ENCODE measurements around the gene SLC39A11.
A peak's percentile ranks its signal among the peaks of the same experiment; 100 is the strongest.
"Not testable (repeated sequence)": the region's sequence is repeated elsewhere in the genome, so short reads cannot be mapped to it uniquely, and the experiment has no call there.

SLC39A11 gene

DNA sequence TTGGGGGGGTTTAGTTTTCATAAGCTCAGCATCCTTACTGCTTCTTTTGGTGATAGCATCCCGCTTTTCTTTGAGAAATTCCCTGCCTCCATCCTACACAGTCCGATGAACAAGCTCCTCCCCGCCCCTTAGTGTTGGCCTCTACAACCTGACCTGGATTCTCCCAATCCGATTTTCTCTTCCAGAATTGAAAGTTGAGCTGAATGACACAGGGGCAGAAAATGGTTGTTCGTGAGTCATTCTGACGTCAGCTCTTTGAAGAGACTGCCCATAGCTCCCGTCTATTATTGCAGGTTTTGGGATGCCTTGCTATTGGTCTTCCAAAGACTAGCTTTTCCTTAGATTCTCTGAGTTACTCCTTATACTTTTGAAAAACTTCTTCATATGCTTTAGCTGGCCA is 279.7 kb downstream of the SLC39A11 start:
- no peak for DNase-seq

DNA sequence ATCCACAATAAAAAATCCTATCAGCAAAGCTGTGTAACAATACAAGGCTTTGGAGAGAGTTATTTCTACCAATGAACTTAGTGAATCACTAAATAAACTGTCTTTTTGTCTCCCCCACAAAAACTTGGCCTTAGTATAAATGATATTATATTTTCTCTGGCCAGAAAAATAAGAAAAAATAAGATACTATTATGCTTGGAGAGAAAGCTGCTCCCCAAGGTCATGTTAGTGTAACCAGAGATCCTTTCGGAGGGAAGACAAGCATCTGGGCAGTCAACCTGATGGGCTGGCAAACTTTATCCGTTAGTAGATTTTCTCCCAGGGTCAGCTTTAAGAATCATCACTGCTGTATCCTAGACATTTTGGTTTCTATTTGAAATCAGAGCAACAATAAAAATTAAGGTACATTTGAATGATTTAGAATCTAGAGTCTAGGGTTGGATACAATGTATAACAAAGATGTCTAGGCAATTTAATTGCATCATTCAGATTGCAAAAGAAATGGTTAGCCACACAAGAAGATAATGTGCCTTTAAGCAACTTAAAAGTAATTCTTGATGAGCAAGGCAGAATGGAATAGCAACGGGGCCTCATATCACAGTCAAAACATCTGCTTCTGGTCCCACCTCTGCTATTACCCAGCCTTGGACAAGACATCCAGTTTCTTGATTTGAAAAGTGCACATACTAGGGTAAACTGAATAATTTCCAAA is 280.4 kb downstream of the SLC39A11 start:
- DNase-seq: no peak

DNA sequence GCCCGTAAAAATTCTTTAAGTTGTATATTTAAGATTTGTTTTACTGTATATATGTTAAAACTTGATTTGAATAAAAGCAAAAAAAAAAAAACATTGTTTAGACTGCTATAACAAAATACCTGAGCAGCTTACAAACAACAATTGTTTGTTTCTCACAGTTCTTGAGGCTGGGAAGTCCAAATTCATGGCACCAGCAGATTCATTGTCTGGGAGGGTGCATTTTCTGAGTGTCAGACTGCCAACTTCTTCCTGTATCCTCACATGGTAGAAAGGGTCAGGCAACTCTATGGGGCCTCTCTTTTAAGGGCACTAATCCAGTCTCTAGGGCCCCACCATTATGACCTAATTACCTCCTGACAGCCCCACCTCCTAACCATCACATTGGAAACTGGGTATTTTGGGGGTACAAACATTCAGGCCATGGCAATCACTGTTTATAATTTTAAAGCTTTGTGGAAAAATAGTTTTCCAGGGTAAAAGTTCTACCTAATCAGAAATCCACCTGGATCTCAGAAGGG is 281.4 kb downstream of the SLC39A11 start:
- no peak for DNase-seq

DNA sequence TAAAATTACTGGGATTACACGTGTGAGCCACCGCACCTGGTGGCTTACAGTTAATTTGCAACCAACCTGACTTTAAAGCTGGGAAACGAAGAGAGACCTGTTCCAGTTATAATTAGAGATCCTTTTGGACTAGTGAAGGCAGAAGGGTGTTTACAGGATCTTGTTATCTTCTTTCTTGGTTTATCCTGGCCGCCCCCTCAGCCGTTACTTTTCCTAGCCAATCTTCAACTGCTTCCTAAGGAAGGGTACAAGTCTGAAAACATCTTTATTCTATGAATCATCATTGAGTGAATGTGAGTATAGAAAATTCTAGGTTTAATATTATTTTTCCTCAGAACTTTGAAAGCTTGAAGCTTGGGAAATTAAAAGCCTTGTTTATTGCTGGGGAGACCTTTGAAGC is 286.5 kb downstream of the SLC39A11 start:
- DNase-seq: no peak

DNA sequence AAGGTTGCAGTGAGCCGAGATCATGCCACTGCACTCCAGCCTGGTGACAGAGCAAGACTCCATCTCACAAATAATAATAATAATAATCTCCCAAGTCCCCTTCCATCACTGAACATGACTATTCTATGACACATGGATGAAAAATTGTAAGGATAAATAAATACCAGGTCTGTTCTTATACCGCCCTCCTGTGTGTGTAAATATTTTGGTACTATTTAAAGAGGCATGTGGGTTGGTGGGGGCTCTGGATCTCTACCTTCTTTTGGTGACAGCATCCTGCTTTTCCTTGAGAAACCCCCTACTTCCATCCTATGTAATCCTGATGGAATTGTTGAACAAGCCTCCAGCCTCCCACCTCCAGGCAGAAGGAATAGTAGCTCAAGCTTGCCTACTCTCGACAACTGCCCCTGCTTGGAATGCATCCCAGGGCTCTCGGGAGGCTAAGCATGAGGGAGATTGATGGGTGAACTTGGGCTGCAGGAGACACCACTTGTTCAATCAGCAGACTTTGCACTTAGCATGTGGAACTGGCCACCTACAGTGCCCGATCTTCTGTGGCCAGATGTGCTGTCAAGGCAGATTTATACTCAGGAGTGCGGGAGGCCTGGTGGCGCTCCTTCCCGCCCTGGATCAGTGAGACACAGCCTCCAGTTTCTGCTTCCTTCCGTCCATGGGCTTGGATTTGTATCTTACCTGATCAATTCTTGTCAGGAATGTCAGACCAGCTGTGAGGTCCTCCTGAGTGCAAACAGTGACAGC is 287.4 kb downstream of the SLC39A11 start:
- DNase-seq: no peak

DNA sequence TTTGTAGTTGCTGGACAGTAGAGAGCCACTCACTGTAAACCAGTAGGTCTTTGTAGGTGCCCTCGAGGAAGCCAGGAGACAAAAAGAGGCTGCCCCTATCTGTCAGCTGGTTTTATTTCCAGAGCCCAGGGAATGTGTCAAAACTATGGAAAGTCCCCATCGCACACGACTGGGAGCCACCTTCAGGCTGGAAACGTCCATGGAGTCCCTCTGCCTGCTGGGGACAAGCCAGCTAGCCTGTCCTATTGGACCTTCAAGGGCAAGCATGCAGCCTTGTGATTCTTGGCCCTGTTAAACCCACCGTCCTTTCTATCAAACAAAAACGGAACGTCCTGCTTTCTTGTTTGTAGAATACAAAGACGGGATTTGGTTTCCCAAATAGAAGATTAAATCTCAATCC is 289.8 kb downstream of the SLC39A11 start:
- DNase-seq: no peak

DNA sequence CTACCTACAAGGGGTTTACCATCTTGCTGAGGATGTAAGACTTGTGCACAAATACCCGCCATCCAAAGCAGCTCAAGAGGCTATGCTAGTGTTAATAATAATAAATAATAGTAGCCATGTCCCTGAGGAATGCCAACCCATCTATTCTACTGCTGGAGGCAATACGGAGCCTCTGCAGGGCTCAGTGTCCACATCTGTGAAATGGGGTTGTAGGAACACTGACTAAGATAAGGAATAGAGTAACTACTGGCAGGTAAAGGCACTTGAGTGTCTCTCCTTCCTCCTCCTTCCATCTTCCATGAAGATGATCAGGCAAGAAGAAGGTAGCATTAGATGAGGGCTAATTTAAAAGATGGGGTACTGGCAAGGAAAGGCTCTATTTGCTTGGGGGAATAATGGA is 295.3 kb downstream of the SLC39A11 start:
- DNase-seq: no peak

DNA sequence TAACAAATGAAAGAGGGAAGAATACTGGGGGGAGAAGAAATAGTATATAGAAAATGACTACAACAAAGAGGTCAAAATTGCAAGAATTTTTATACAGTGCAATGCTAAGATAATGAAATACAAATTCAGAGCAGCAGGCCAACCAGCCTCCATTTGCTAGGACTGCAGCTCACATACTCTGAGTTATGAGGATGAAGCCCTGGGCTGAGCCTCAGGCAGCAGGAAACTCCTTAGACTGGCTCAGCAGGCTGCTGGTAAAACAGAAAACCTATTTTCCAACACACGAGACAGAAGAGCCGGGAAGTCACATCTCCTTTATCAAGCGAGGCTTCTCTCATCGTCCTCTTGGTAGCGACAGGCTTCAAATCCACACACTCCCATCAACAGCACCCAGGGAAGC is 296.5 kb downstream of the SLC39A11 start:
- DNase-seq: no peak

DNA sequence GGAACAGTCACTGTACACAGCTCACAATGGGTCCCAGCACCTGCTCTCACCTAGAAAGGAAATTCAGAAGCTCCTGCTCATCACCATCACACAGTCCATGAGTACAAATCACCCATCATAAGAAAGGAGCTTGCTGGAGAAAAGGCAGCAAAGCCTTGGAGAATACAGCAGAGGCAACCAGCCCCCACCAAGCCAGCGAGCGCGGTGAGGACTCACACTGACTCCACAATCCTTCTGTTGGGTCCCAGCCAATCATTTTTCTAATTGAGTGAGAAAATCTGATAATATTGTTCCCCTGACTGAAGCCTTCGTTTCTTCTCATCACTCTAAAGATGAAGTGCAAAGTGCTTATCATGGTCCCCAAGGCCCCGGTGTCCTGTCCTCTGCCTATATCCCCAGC is 298.3 kb downstream of the SLC39A11 start:
- DNase-seq: no peak

DNA sequence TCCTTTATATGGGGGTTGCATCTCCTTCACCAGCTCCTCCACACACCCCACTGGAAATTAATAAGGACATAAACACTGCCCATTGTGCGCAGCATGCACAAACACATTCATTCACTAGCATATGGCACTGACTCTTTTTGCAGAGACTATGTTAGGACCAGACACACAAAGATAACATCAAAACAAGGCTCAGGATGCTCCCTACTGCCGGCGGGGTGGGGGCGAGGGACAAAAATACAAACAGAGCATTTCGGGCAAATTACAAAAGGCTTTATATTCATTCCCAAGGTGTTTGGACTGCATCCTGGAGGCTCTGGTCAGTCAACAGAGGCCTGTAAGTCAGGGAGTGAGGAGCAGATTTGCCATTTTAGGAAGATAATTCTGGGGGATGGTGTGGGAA is 299.7 kb downstream of the SLC39A11 start:
- no peak for DNase-seq

DNA sequence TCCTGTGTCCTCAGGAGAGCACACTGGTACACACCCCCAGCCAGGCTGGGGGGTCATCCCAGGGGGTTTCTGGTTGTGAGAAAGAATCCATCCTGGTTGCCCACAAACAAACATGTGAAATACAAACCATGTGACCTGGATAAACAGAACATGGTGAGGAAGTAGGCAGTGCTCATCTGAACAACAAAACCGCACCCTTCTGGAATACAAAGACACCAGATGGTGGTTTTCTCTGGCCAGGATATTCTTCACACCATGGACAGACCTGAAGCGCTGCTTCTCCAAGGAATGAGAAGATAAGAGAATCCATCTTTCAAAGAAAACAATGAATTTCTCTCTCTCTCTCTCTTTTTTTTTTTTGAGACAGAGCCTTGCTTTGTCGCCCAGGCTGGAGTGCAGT is 302.3 kb downstream of the SLC39A11 start:
- no peak for DNase-seq

DNA sequence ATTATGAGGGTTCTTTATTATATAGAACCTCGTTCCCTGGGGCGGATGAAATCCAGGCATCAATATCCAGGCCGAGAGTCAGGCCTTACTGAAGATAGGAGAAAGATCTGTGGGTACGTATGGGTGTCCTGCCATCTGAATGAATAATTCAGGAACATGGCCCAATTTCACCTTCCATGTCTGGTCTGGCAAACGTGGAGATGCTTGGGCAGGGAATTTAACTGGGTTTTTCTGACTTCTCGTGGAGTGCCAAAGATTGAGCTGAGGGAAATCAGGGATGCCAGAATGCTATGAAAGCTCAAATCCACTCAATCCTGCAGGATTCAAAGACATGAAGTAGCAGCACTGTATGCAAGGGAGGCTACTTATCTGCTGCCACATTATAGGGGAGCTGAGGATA is 302.8 kb downstream of the SLC39A11 start:
- no peak for DNase-seq

DNA sequence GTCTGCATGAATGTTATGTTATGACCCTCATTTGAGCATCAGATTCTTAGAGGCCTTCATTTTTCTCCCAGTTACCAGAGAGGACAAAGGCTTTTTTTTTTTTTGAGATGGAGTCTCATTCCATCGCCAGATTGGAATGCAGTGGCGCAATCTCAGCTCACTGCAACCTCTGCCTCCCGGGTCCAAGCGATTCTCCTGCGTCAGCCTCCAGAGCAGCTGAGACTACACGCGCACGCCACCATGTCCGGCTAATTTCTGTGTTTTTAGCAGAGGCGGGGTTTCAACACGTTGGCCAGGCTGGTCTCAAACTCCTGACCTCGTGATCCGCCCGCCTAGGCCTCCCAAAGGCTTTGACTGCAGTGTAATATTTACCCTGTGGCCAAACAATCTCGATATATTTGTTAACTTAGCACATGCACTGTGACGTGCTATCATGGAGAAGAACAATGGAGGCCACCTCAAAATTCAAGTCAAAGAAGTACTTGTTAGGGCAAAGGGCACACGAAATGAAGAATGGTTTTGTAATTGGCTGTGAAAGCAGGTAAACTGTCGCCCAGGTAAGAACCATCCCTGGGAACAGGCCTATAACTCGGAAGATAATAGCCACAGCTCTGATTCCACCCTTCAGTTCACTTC is 303.4 kb downstream of the SLC39A11 start:
- DNase-seq: no peak

DNA sequence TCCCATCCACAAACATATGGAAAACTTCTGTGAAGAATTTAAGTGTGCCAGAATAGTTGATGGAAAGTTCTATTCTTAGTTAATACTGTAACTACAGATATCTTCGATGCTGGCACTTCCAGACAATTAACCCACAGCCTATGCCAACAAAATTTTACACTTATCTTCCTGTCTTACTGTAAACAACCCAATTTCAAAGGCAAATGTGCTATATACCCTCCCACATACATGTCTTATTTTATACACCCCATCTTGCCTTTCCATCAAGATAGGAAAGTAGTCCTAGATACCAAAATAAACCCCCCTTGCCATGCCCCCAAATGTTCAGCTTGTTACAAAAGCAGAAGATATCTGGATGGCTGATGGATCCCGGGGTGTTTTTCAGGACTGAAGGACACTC is 306.3 kb downstream of the SLC39A11 start:
- no peak for DNase-seq

DNA sequence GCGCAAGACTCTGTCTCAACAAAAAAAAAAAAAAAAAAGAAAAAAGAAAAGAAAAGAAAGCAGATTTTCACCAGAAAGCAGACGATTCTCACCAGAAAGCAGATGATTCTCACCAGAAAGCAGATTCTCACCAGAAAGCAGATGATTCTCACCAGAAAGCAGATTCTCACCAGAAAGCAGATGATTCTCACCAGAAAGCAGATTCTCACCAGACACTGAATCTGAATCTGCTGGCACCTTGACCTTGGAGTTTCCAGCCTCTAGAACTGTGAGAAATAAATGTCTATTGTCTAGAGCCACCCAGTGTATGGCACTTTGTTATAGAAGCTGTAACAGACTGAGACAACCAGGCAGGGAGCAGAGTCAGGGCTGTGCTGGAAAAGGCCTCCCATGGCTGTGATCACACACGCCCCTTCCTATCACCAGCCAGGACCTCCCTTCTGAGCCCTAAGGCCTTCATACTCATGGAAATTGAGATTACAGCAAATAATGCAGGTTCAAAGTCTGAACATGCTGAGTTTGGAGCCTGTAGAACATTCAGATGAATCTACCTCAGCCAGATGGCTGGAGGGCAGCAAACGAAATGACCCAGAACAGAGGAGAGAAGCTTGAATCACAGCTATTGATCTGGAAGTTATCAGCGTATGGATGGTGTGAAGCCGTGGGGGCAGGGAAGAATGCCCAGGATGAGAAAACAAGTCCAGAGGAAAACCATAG is 309.3 kb downstream of the SLC39A11 start:
- no peak for DNase-seq

DNA sequence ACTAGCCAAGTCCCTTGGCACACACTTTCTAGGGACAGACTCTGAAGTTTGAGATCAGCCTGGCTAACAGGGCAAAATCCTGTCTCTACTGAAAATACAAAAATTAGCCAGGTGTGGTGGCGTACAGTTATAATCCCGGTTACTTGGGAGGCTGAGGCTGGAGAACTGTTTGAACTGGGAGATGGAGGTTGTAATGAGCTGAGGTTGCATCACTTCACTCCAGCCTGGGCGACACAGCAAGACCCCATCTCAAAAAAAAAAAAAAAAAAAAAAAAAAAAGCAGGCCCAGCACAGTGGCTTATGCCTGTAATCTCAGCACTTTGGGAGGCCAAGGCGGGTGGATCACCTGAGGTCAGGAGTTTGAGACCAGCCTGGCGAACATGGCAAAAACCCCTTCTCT is 310.1 kb downstream of the SLC39A11 start:
- DNase-seq: not testable (repeated sequence)

DNA sequence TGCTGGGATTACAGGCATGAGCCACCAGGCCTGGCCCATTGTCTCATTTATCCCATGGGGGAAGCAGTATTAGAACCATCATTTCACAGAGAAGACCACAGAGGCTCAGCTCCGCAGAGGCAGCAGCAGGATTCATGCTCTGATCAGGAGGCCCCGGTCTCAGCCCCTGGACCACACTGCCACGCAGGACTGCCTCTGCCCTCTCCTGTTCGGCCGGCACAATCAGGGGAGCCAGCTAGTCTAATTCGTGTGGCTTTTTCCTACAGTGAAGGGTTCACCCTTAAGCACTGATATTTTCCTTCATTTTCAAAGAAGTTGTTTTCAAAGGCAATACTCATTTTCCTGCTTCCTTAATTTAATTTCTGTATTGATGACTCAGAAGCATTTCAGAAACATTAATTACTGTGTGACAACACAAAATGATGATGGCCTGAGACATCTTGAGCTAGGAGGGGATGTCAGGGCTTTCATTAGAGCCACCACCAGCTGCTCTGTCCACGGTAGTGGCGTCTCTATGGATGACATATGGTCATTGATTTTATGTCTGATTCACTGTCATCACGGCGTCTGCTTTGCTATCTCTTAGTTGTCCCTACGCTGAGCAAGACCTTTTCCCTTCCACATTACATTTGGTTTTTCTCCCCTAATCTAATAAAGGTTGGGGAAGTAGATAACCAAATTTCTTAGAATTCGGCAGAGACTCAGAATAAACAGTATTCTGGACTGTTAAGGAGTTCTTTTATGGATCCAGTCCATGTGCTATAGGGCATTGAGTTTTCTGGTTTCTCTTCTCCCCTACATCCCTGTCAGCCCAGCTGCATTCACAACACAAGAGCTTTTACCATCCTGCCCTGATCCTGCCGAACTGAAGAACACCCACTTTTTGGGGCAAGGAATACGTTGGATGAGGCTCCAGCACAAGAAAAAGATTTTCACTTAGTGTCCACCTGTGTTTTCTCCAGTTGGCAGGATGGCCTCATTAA is 314.0 kb downstream of the SLC39A11 start:
- no peak for DNase-seq

DNA sequence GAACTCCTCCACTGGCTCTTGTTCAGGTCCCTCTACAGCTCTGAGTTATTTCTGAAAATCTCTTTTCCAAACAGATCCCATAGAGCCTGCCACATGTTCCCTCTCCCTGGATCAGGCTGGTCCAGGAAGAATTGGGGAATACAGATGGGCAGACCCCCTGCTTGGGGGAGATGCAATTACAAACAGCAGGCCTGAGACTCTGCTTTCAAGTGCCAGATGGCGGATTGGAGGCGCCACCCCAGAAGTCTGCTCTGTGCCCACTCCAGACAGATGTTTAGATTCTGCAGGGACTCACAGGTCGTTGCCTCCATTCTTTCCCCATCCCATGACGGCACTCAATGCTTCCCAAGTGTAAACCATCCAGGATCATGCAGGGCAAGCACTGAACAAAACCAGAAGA is 316.6 kb downstream of the SLC39A11 start:
- DNase-seq: no peak

DNA sequence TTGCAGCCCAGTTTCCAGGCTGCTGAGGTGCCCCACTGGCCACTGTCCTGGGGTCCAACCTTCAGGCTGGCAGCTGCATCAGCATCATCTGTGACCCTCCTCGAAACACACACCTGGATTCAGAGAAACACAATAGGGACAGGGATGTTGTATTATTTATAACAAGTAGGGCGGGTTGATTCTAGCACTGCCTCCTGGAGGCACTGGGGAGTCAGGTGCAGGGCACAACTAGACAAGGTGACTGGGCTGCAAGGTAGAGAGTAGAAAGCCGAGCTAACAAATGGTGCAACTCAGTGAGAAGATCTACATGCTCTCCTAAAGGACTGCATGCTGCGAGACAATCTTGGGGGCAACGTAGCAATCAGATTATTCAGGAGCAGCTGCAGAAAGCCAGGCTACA is 317.3 kb downstream of the SLC39A11 start:
- no peak for DNase-seq

DNA sequence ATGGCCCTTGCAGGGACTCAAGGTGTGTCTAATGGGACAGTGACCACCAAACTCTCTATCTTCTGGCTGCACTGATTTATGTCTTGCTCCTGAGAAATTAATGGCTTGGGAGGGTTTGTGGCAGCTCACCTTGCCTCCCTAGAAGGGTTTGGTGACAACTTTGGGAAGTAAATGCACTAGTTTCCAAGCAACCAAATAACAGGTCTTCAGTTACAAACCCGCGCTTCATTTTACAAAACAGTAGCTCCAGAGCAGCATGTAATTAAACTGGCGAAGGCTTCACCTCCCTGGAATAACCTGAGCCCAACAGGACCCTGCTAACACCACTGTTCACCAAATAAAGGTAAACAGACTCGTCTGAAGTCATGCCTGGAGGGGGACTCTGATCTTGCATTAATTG is 318.3 kb downstream of the SLC39A11 start:
- no peak for DNase-seq

DNA sequence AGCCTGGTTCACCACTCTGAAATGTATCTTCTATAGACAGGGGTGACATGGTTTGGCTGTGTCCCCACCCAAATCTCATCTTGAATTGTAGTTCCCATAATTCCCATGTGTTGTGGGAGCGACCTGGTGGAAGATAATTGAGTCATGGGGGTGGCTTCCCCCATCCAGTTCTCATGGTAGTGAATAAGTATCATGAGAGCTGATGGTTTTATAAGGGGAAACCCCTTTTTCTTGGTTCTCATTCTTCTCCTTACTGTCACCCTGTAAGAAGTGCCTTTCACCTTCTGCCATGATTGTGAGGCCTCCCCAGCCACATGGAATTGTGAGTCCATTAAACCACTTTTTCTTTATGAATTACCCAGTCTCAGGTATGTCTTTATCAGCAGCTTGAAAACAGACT is 319.3 kb downstream of the SLC39A11 start:
- peak in 1 of 2 donors; percentile 33 for DNase-seq

DNA sequence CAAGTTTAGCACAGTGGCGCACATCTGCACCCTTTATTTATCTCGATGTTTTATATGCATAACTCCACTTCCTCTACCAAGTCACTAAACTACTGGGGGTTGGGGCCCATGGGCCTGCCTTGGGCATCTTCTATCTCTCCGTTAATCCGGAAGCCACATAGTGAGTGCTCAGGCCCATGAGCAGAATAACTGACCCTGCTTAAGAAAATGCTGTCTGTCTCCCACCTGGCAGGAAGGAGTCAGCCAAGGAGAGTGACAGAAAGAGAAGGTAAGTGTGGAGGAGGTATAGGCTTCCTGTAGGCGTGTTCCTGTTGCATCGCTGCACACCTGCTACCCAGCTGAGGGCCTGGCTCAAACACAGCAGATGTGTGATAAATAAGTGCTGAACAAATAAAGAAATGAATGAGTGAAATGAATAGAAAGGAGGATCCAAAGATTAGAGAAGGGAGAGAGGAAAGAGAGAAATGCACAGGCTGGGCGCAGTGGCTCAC is 320.1 kb downstream of the SLC39A11 start:
- no peak for DNase-seq

All from inflammatory macrophage treated with lipopolysaccharide for 1 hour (primary cell).